Natural killer cell (primary cell): ENCODE results near the gene APOA1. TPM values are rescaled to one million over a fixed set of nuclear protein-coding genes. Genes with fewer than 3 reads are reported as not detected.

Experiments
- ATAC-seq, 3 donors: fragments of 150-1000 bp in 2 of 3; fragments of 200-7000 bp in 1 of 3; cut with Tn5 transposase; 1 replicate in 1 of 3; 2 replicates in 2 of 3; pipeline ENCODE4 v1.10.0; 2021; ENCODE audit warnings: mild to moderate bottlenecking in 2 of 3, moderate library complexity in 2 of 3
- DNase-seq, 2 donors: peaks; one replicate each; pipeline versions ENCODE4 v3.0.0 to v3.0.0-alpha.2; 2013 to 2021; ENCODE audit warnings: mixed read lengths in 1 of 2
- H3K27ac ChIP-seq: one replicate; pipeline ENCODE4 v1.5.1; 2013; ENCODE audit warnings: mild to moderate bottlenecking, low read length
- H3K27me3 ChIP-seq: one replicate; pipeline ENCODE4 v1.6.1; 2013; ENCODE audit warnings: low read length; ENCODE audit not compliant: control insufficient read depth, insufficient read depth
- H3K36me3 ChIP-seq: one replicate; pipeline ENCODE4 v1.6.1; 2013; ENCODE audit warnings: low read length; ENCODE audit not compliant: control insufficient read depth, insufficient read depth
- H3K4me1 ChIP-seq: one replicate; pipeline ENCODE4 v1.6.1; 2013; ENCODE audit warnings: low read length; ENCODE audit not compliant: control insufficient read depth, insufficient read depth
- H3K4me3 ChIP-seq: one replicate; pipeline ENCODE4 v1.5.1; 2013; ENCODE audit warnings: low read length
- H3K9me3 ChIP-seq: one replicate; pipeline ENCODE4 v1.6.1; 2013; ENCODE audit warnings: low read length; ENCODE audit not compliant: control insufficient read depth, insufficient read depth
- H3K27ac Mint-ChIP-seq, 2 donors: one replicate each; pipeline ENCODE4 v1.8.0; 2022; ENCODE audit warnings: mild to moderate bottlenecking in 2 of 2, mixed read lengths in 2 of 2, moderate library complexity in 1 of 2
- H3K27me3 Mint-ChIP-seq, 2 donors: one replicate each; pipeline ENCODE4 v1.8.0; 2022; ENCODE audit warnings: low read depth in 2 of 2, mixed read lengths in 2 of 2
- H3K36me3 Mint-ChIP-seq: one replicate; pipeline ENCODE4 v1.8.0; 2022; ENCODE audit warnings: mixed read lengths
- H3K4me1 Mint-ChIP-seq, 2 donors: one replicate each; pipeline ENCODE4 v1.8.0; 2022; ENCODE audit warnings: mixed read lengths in 2 of 2
- H3K4me3 Mint-ChIP-seq: one replicate; pipeline ENCODE4 v1.8.0; 2022; ENCODE audit warnings: mild to moderate bottlenecking, moderate library complexity, mixed read lengths
- H3K9me3 Mint-ChIP-seq, 2 donors: one replicate each; pipeline ENCODE4 v1.8.0; 2022; ENCODE audit warnings: mixed read lengths in 2 of 2
- CTCF ChIP-seq: fragments of 200-600 bp; IDR thresholded peaks from one replicate; pipeline ENCODE4 v1.8.0; 2022; ENCODE audit warnings: antibody characterized with exemption
- WGBS: methylation state at CpG from one replicate; pipeline ENCODE4 v1.1.7; 2013; ENCODE audit warnings: missing lambda C conversion rate; ENCODE audit not compliant: insufficient coverage; 5-methylcytosine and 5-hydroxymethylcytosine counted together
- intact Hi-C: fragments of 100-400 bp; cut with micrococcal nuclease; formaldehyde crosslinking; loops from one replicate; pipeline ENCODE4 v1.14.2; 2022
- total RNA-seq, 4 donors: library from RNA; stranded (reverse); fragments of 120-200 nt in 1 of 4; gene quantifications; one replicate each; pipeline versions ENCODE4 v1.2.3 to v1.2.4, GENCODE V29; 2013 to 2022

Gene APOA1
- total RNA-seq, 3 donors from 2014 or later (not counting 1 experiment from before 2014, with no cell fraction given): 0.54 to 0.87 TPM; not detected in 1

DNA sequence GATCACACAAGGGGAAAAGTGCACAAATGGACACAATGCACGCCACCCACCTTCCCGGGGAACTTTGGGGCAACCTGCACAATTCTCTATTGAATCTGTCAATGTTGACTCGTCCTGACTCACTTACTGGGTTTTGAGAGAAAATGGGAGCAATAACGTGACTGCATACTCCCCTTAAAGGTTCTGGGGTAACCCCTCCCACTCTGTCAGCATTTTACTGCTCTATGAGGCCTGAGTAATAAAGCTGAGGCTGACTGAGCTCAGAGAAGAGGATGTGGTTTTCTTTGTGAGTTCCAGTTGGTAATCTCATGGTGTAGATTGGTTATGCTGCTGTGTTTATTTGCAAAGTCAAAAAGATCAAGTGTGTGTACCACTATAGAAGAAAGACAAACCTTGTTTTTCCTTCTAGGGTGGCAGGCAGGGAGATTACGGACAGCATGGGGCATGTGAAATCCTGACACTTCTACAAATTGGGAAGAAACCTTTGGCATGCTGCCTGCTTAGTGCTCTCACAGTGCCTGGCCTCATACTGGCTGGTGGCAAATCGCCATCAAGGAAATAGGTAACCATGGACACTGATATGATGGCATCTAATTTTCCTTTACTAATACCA lies 16.1 kb upstream of the APOA1 start:
- ATAC-seq (peak; percentile 91 to 96 (median 94)), DNase-seq (peak; percentile 30 to 88)
- intact Hi-C loops: loop anchor here (1.0 to 5.0 kb wide), 3 partner anchors 61 to 377 kb away; partner anchors contain the start of genes APOA5 and BUD13
- no peaks in the 10 kb centered on the region for H3K27me3 Mint-ChIP-seq
- Histone ChIP-seq H3K4me3 (no peak overlapping the region), H3K27me3 (no peaks in the 10 kb centered on the region), H3K36me3 (peaks cover 22% of the 10 kb centered on the region), H3K4me1 (peaks cover 58% of the 10 kb centered on the region), H3K9me3 (no peaks in the 10 kb centered on the region), H3K27ac (peak overlapping the region; percentile 73)
- no peaks in the 10 kb centered on the region for H3K9me3 Mint-ChIP-seq
- peaks cover 65 to 69% of the 10 kb centered on the region in 2 donors for H3K4me1 Mint-ChIP-seq
- H3K4me3 Mint-ChIP-seq: peak overlapping the region; percentile 88
- H3K36me3 Mint-ChIP-seq: no peaks in the 10 kb centered on the region
- WGBS: 20% methylated on average over 6 of the region's 6 CpGs
- no peak for TF ChIP-seq CTCF
- peak overlapping the region; percentile 92 to 93 for H3K27ac Mint-ChIP-seq

DNA sequence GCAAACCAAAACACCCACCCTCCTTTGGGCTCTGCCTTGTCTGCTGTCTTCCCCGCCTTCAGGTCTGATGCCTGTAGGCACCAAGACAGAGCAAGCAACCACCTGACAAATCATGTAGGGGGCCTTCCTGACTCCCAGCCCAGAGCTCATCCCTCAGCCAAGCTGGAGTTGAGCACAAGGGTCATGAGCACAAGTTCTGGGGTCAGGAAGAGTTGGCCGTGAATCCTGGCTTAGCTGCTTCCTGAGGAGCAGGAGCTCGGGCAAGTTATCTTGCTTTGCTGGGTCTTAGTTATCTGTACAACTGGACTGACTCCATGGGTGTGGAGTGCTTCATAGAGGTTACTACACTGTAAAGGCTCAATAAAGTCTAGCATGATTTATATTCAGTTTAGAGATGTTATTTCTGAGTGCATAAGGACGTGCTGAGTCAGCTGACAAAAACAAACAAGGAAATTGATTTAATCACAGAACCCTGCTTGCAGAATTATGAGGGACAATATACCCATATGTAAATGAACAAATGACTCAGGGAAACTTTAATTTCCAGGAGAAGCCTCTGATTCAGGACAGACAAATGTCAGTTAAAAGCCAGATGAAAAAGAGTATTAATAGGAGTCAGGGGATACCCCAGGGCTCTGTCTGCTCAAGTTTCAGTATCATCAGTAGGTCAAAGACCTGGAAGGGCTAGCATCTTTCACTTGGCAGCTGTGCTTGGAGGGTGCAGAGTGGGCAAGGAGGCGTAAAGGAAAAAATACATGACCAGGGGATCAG lies 15.0 kb upstream of the APOA1 start:
- Mint-ChIP-seq H3K27me3 (no peaks in the 10 kb centered on the region), H3K4me1 (peaks cover 65 to 69% of the 10 kb centered on the region in 2 donors), H3K36me3 (no peaks in the 10 kb centered on the region), H3K4me3 (peak overlapping the region; percentile 88), H3K9me3 (no peaks in the 10 kb centered on the region), H3K27ac (peak overlapping the region; percentile 92 to 93)
- peak in 1 of 2 donors; percentile 25 for DNase-seq
- peaks cover 20% of the 10 kb centered on the region for H3K36me3 ChIP-seq
- H3K4me3 ChIP-seq: no peak overlapping the region
- 64% methylated on average over 5 of the region's 5 CpGs for WGBS
- no peaks in the 10 kb centered on the region for H3K9me3 ChIP-seq
- no peaks in the 10 kb centered on the region for H3K27me3 ChIP-seq
- H3K4me1 ChIP-seq: peaks cover 58% of the 10 kb centered on the region
- peak in 1 of 3 donors; percentile 4 for ATAC-seq
- peak overlapping the region; percentile 73 for H3K27ac ChIP-seq
- intact Hi-C loops: loop anchor here (1.0 to 5.0 kb wide), 3 partner anchors 60 to 378 kb away; partner anchors contain the start of genes APOA5 and BUD13
- no peak for TF ChIP-seq CTCF

GRCh38 chr11:116851626-116852025 lies 14.2 kb upstream of the APOA1 start:
- peaks cover 58% of the 10 kb centered on the region for H3K4me1 ChIP-seq
- H3K9me3 Mint-ChIP-seq: no peaks in the 10 kb centered on the region
- no peak for TF ChIP-seq CTCF
- WGBS: 0% methylated on average over 2 of the region's 7 CpGs
- DNase-seq (peak; percentile 35 to 69), ATAC-seq (peak; percentile 7 to 48 (median 25))
- peaks cover 64 to 65% of the 10 kb centered on the region in 2 donors for H3K4me1 Mint-ChIP-seq
- H3K27me3 ChIP-seq: no peaks in the 10 kb centered on the region
- H3K9me3 ChIP-seq: no peaks in the 10 kb centered on the region
- H3K27me3 Mint-ChIP-seq: no peaks in the 10 kb centered on the region
- peak overlapping the region; percentile 92 to 93 for H3K27ac Mint-ChIP-seq
- H3K27ac ChIP-seq: peak overlapping the region; percentile 73
- peaks cover 21% of the 10 kb centered on the region for H3K36me3 ChIP-seq
- peaks cover under 1% of the 10 kb centered on the region for H3K36me3 Mint-ChIP-seq
- intact Hi-C loops: loop anchor here (5.0 kb wide), 2 partner anchors 59 to 79 kb away; partner anchors contain the start of genes APOA5 and BUD13
- no peak overlapping the region for H3K4me3 ChIP-seq
- peak overlapping the region; percentile 88 for H3K4me3 Mint-ChIP-seq
